ENCODE data around the gene BACE2.

DNA sequence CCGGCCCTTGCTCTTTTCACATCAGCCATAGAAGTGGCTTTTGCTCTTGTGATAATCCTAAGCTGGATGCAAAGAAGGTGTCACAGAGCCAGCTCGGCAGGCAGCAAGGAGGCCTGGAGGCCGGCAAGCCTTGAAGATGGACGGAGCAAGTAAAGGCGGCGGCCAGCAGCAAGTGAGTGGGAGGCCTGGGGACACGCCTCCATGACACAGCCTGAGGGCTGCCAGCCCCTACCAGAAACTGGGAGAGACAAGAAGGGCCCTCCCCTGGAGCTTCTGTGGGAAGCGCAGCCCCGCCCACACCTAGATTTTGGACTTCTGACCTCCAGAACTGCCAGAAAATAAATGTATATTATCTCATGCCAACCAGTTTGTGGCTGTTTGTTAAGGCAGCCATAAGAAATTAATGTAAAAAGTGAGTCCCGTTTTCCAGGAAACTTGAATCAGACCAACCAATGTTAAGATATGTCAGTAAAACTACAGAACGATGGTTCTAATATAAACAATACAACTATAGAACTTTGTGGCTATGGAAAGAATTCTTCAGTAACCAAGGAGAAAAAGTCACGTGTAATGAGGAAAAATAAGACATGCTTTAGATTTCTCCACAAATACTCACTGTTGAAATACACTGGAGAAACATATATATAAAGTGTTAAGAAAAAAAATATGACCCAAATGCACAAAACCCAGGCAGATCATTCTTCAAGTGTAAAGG, 49.9 kb downstream of the BACE2 start:
- TF ChIP-seq, protein P1, sequence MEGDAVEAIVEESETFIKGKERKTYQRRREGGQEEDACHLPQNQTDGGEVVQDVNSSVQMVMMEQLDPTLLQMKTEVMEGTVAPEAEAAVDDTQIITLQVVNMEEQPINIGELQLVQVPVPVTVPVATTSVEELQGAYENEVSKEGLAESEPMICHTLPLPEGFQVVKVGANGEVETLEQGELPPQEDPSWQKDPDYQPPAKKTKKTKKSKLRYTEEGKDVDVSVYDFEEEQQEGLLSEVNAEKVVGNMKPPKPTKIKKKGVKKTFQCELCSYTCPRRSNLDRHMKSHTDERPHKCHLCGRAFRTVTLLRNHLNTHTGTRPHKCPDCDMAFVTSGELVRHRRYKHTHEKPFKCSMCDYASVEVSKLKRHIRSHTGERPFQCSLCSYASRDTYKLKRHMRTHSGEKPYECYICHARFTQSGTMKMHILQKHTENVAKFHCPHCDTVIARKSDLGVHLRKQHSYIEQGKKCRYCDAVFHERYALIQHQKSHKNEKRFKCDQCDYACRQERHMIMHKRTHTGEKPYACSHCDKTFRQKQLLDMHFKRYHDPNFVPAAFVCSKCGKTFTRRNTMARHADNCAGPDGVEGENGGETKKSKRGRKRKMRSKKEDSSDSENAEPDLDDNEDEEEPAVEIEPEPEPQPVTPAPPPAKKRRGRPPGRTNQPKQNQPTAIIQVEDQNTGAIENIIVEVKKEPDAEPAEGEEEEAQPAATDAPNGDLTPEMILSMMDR (IDR thresholded peaks at IDR 0.05), result no peak
- TF ChIP-seq POLR2A (IDR thresholded peaks at IDR 0.05), result no peak
